ENCODE measurements around the gene C2orf42. TPM values are rescaled to one million over a fixed set of nuclear protein-coding genes. Genes with fewer than 3 reads are reported as not detected.

Gene C2orf42
- total and polyA plus RNA-seq, 10 of the 15 experiments (the other 5 are each of a cell fraction or from before 2014, with no cell fraction given): 5.5 to 19.8 (median 11.5) TPM

- POLR2A ChIA-PET: no interaction called here
- Histone ChIP-seq H3K27ac (ENCODE audit: control insufficient read depth, insufficient read depth) (no peak overlapping the region), H3K4me1 (ENCODE audit: control insufficient read depth, insufficient read depth, low read length) (no peaks in the 10 kb centered on the region), H3K27me3 (replicated peaks in 1 of 2; ENCODE audit: control insufficient read depth in 2 of 2, insufficient read depth in 2 of 2, low read length in 1 of 2) (no peaks in the 10 kb centered on the region), H3K4me3 (no peak overlapping the region), H3K79me2 (ENCODE audit: control insufficient read depth, insufficient read depth, low read length) (no peaks in the 10 kb centered on the region), H3K9ac (ENCODE audit: control insufficient read depth, insufficient read depth, low read length) (no peak overlapping the region), H2AFZ (ENCODE audit: control insufficient read depth, low read depth, low read length) (no peak overlapping the region), H3K36me3 (ENCODE audit: control insufficient read depth in 2 of 2, insufficient read depth in 2 of 2, low read length in 1 of 2) (peaks cover 0 to 8% of the 10 kb centered on the region in 2 experiments; a peak in 3 of 4 replicates), H3K9me3 (replicated peaks; ENCODE audit: control insufficient read depth, insufficient read depth, low read length) (no peaks in the 10 kb centered on the region), H3K4me2 (ENCODE audit: control insufficient read depth, insufficient read depth) (no peak overlapping the region), H4K20me1 (ENCODE audit: control insufficient read depth, insufficient read depth) (no peaks in the 10 kb centered on the region)
- TF ChIP-seq PBX3 (IDR thresholded peaks at IDR 0.05; ENCODE audit: insufficient replicate concordance, low read depth, low read length) (no peak), STAT3 (IDR thresholded peaks at IDR 0.05; ENCODE audit: low read depth, low read length) (no peak), KLF5 (IDR thresholded peaks at IDR 0.05; ENCODE audit: partially characterized antibody) (no peak), ZBED1 (IDR thresholded peaks at IDR 0.05; ENCODE audit: borderline replicate concordance) (no peak), NKRF (conservative IDR thresholded peaks at IDR 0.05) (no peak), ZNF274 (IDR thresholded peaks at IDR 0.05; ENCODE audit: insufficient read depth, insufficient read length) (no peak), ZSCAN29 (IDR thresholded peaks at IDR 0.05) (no peak), RAD51 (IDR thresholded peaks at IDR 0.05) (no peak), BRCA1 (IDR thresholded peaks at IDR 0.05; ENCODE audit: low read depth, low read length) (no peak), BHLHE40 (IDR thresholded peaks at IDR 0.05; ENCODE audit: borderline replicate concordance in 1 of 2, low read depth in 2 of 2, low read length in 1 of 2) (no peak), SUPT20H (IDR thresholded peaks at IDR 0.05; ENCODE audit: borderline replicate concordance, control insufficient read depth, low read depth, low read length) (no peak), NR2F1 (conservative IDR thresholded peaks at IDR 0.05) (no peak), MEF2A (IDR thresholded peaks at IDR 0.05; ENCODE audit: insufficient read depth, low read depth, low read length) (no peak)
- TF ChIP-seq, protein P1, sequence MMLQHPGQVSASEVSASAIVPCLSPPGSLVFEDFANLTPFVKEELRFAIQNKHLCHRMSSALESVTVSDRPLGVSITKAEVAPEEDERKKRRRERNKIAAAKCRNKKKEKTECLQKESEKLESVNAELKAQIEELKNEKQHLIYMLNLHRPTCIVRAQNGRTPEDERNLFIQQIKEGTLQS (IDR thresholded peaks at IDR 0.05; ENCODE audit: borderline replicate concordance, extremely low read depth, low read depth, low read length): no peak
- TF ChIP-seq, protein P2, sequence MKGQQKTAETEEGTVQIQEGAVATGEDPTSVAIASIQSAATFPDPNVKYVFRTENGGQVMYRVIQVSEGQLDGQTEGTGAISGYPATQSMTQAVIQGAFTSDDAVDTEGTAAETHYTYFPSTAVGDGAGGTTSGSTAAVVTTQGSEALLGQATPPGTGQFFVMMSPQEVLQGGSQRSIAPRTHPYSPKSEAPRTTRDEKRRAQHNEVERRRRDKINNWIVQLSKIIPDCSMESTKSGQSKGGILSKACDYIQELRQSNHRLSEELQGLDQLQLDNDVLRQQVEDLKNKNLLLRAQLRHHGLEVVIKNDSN (IDR thresholded peaks at IDR 0.05; ENCODE audit: borderline replicate concordance, extremely low read length, insufficient read depth, low read depth, low read length): no peak
- TF ChIP-seq, protein P3, sequence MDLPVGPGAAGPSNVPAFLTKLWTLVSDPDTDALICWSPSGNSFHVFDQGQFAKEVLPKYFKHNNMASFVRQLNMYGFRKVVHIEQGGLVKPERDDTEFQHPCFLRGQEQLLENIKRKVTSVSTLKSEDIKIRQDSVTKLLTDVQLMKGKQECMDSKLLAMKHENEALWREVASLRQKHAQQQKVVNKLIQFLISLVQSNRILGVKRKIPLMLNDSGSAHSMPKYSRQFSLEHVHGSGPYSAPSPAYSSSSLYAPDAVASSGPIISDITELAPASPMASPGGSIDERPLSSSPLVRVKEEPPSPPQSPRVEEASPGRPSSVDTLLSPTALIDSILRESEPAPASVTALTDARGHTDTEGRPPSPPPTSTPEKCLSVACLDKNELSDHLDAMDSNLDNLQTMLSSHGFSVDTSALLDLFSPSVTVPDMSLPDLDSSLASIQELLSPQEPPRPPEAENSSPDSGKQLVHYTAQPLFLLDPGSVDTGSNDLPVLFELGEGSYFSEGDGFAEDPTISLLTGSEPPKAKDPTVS (IDR thresholded peaks at IDR 0.05; ENCODE audit: low read depth, low read length): no peak
- FAIRE-seq: no peak
- BruUV-seq (replicated peaks): no TSS peak
- in situ Hi-C loops (cut with MboI) (no loop called here), intact Hi-C loops (cut with micrococcal nuclease; ENCODE audit: unreplicated experiment) (no loop called here)
- RAD21 ChIA-PET (ENCODE audit: unreplicated experiment): no interaction called here
- DNase-seq (ENCODE audit: low read depth, low spot score): no peak
- 95% methylated on average over 2 of the region's 2 CpGs for WGBS (ENCODE audit: insufficient coverage, insufficient replicate concordance, low lambda C conversion rate, missing lambda C conversion rate)
- SMC1A ChIA-PET (ENCODE audit: uncharacterized antibody, unreplicated experiment): interaction anchor here (1.1 to 1.2 kb wide), 2 partner anchors 20 to 298 kb away, joined by 3 to 5 read pairs; no protein-coding TSS in a partner anchor
- CTCF ChIA-PET: interaction anchor here (1.3 kb wide), 1 partner anchor 93 kb away, joined by 3 read pairs; no protein-coding TSS in a partner anchor
- no peak for ATAC-seq
These were observed 20.8 kb upstream of the C2orf42 start for GRCh38 chr2:70211595-70211994.
